ENCODE results near the gene ZNF267. TPM values are rescaled to one million over a fixed set of nuclear protein-coding genes. Genes with fewer than 3 reads are reported as not detected.

ZNF267 gene
- polyA plus RNA-seq, 1 donor from 2014 or later, result 7.0 TPM

GRCh38 chr16:31862761-31863160, 10.8 kb upstream of the ZNF267 start:
- H3K9me2 ChIP-seq (ENCODE audit: insufficient read depth, low read length), result no peaks in the 10 kb centered on the region

DNA sequence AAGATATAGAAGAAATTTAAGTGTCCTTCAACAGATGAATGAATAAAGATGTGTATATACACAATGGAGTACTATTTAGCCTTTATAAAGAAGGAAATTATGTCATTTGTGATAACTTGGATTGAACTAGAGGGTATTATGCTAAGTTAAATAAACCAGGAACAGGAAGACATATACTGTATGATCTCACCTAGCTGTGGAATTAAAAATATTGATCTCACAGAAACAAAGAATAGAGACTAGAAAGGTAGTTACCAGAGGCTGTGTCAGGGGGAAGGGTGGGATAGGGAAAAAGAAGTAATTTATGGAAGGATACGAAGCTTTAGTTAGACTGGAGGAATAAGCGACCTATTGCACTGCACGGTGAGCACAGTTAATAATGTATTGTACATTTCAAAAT, 5.4 kb upstream of the ZNF267 start:
- H3K9me2 ChIP-seq (ENCODE audit: insufficient read depth, low read length), result no peaks in the 10 kb centered on the region
- no peaks in the 10 kb centered on the region for H3K79me2 ChIP-seq (replicated peaks; ENCODE audit: insufficient read depth, low read length)
- TF ChIP-seq TAF1 (IDR thresholded peaks at IDR 0.05; ENCODE audit: low read depth), result no peak
- TF ChIP-seq RAD21 (conservative IDR thresholded peaks at IDR 0.05), result no peak
- TF ChIP-seq POLR2AphosphoS5 (IDR thresholded peaks at IDR 0.05), result no peak
- TF ChIP-seq EZH2 (IDR thresholded peaks at IDR 0.05; ENCODE audit: borderline replicate concordance, insufficient read depth, low read length, poor library complexity, severe bottlenecking), result no peak
- no peak overlapping the region for H3K9ac ChIP-seq (ENCODE audit: low read length)
- peaks cover 8% of the 10 kb centered on the region for H3K27me3 ChIP-seq (ENCODE audit: insufficient read depth, low read depth, low read length)
- H3K36me3 ChIP-seq (ENCODE audit: insufficient read depth, low read length), result no peaks in the 10 kb centered on the region
- H4K20me1 ChIP-seq (ENCODE audit: insufficient read depth), result no peaks in the 10 kb centered on the region
- no peak overlapping the region for H3K27ac ChIP-seq (ENCODE audit: low read length)
- H3K4me2 ChIP-seq (ENCODE audit: low read length), result no peak overlapping the region
- H2AFZ ChIP-seq (ENCODE audit: low read depth, low read length), result no peak overlapping the region
- no peaks in the 10 kb centered on the region for H3K9me3 ChIP-seq (ENCODE audit: low read length)
- no peak overlapping the region for H3K4me3 ChIP-seq (ENCODE audit: low read length)
- H3F3A ChIP-seq (ENCODE audit: insufficient read depth, low read length, poor library complexity, severe bottlenecking), result no peaks in the 10 kb centered on the region

More at GRCh38 chr16:31862761-31863160, 10.8 kb upstream of the ZNF267 start:
- no peaks in the 10 kb centered on the region for H3K9me3 ChIP-seq (ENCODE audit: low read length)
- H3K27me3 ChIP-seq (ENCODE audit: insufficient read depth, low read depth, low read length), result peaks cover 8% of the 10 kb centered on the region
- no peaks in the 10 kb centered on the region for H3K36me3 ChIP-seq (ENCODE audit: insufficient read depth, low read length)
- H3K27ac ChIP-seq (ENCODE audit: low read length), result no peak overlapping the region
- TF ChIP-seq RAD21 (conservative IDR thresholded peaks at IDR 0.05) (no peak), MXI1 (conservative IDR thresholded peaks at IDR 0.05; ENCODE audit: poor library complexity, severe bottlenecking) (no peak), TAF1 (IDR thresholded peaks at IDR 0.05; ENCODE audit: low read depth) (no peak), EP300 (conservative IDR thresholded peaks at IDR 0.05; ENCODE audit: poor library complexity, severe bottlenecking) (no peak), REST (IDR thresholded peaks at IDR 0.05; ENCODE audit: borderline replicate concordance) (no peak), POLR2AphosphoS5 (IDR thresholded peaks at IDR 0.05) (no peak), SMC3 (conservative IDR thresholded peaks at IDR 0.05; ENCODE audit: poor library complexity) (no peak), EZH2 (IDR thresholded peaks at IDR 0.05; ENCODE audit: borderline replicate concordance, insufficient read depth, low read length, poor library complexity, severe bottlenecking) (no peak)
- TF ChIP-seq, protein P1, sequence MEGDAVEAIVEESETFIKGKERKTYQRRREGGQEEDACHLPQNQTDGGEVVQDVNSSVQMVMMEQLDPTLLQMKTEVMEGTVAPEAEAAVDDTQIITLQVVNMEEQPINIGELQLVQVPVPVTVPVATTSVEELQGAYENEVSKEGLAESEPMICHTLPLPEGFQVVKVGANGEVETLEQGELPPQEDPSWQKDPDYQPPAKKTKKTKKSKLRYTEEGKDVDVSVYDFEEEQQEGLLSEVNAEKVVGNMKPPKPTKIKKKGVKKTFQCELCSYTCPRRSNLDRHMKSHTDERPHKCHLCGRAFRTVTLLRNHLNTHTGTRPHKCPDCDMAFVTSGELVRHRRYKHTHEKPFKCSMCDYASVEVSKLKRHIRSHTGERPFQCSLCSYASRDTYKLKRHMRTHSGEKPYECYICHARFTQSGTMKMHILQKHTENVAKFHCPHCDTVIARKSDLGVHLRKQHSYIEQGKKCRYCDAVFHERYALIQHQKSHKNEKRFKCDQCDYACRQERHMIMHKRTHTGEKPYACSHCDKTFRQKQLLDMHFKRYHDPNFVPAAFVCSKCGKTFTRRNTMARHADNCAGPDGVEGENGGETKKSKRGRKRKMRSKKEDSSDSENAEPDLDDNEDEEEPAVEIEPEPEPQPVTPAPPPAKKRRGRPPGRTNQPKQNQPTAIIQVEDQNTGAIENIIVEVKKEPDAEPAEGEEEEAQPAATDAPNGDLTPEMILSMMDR (IDR thresholded peaks at IDR 0.05; ENCODE audit: poor library complexity, severe bottlenecking), result no peak
- H2AFZ ChIP-seq (ENCODE audit: low read depth, low read length), result no peak overlapping the region
- H4K20me1 ChIP-seq (ENCODE audit: insufficient read depth), result no peaks in the 10 kb centered on the region
- H3K4me3 ChIP-seq (ENCODE audit: low read length), result no peak overlapping the region
- no peak overlapping the region for H3K9ac ChIP-seq (ENCODE audit: low read length)
- no peaks in the 10 kb centered on the region for H3K79me2 ChIP-seq (replicated peaks; ENCODE audit: insufficient read depth, low read length)
- no peaks in the 10 kb centered on the region for H3F3A ChIP-seq (ENCODE audit: insufficient read depth, low read length, poor library complexity, severe bottlenecking)
- H3K4me2 ChIP-seq (ENCODE audit: low read length), result no peak overlapping the region

Data from neural cell (in vitro differentiated cells).